Panc1 (cell line): ENCODE results near the gene CEP55. TPM values are rescaled to one million over a fixed set of nuclear protein-coding genes. Genes with fewer than 3 reads are reported as not detected.
A peak's percentile ranks its signal among the peaks of the same experiment; 100 is the strongest.

Experiments used
- ATAC-seq: fragments of 200-7000 bp; cut with Tn5 transposase; 2 replicates; pipeline ENCODE4 v1.9.1; 2020; ENCODE audit warnings: mild to moderate bottlenecking, moderate library complexity
- BruUV-seq: library from RNA; stranded (reverse); fragments of 400-500 nt; replicated peaks from 2 replicates; lab custom pipeline; 2021; lab: Mats Ljungman, UMichigan
- CTCF ChIA-PET: fragments of 300-600 bp; sonication (Branson Sonifier 250); formaldehyde crosslinking; loops from one replicate; lab custom pipeline; 2022; ENCODE audit warnings: antibody characterized with exemption; lab: Charles Lee
- POLR2A ChIA-PET: fragments of 300-600 bp; sonication (Branson Sonifier 250); formaldehyde crosslinking; loops from one replicate; lab custom pipeline; 2022; ENCODE audit warnings: antibody characterized with exemption; lab: Charles Lee
- DNase-seq: peaks from one replicate; pipeline ENCODE4 v3.0.0-alpha.2; 2010; ENCODE audit warnings: low read depth, low spot score
- H3K27ac ChIP-seq: 2 replicates; pipeline ENCODE4 v1.5.1; 2011; ENCODE audit warnings: mild to moderate bottlenecking, low read length, inconsistent platforms
- H3K27me3 ChIP-seq: fragments of 200-500 bp; sonication (Bioruptor generic); 2 replicates; pipeline ENCODE4 v1.6.0; 2014; ENCODE audit warnings: low read length, inconsistent platforms; ENCODE audit not compliant: control insufficient read depth, insufficient read depth
- H3K36me3 ChIP-seq: fragments of 200-500 bp; sonication (Bioruptor generic); 2 replicates; pipeline ENCODE4 v1.5.1; 2014; ENCODE audit warnings: inconsistent platforms, mild to moderate bottlenecking, low read length, moderate library complexity; ENCODE audit not compliant: control insufficient read depth, insufficient read depth
- H3K4me1 ChIP-seq: 2 replicates; pipeline ENCODE4 v1.5.1; 2011; ENCODE audit warnings: inconsistent platforms, mild to moderate bottlenecking, low read length, moderate library complexity; ENCODE audit not compliant: control insufficient read depth, insufficient read depth
- H3K4me3 ChIP-seq, 2 experiments: 2 replicates each; pipeline ENCODE4 v1.5.1; 2011 to 2012; ENCODE audit warnings: low read depth in 2 of 2, low read length in 2 of 2, mild to moderate bottlenecking in 2 of 2, inconsistent platforms in 1 of 2, moderate library complexity in 1 of 2
- H3K9me3 ChIP-seq: fragments of 200-500 bp; sonication (Bioruptor generic); 2 replicates; pipeline ENCODE4 v1.5.1; 2014; ENCODE audit warnings: low read depth, mild to moderate bottlenecking, inconsistent platforms, low read length, moderate library complexity; ENCODE audit not compliant: control insufficient read depth, insufficient read depth
- POLR2AphosphoS5 ChIP-seq: IDR thresholded peaks from 2 replicates; pipeline ENCODE4 v1.6.1; 2012; ENCODE audit warnings: mild to moderate bottlenecking, low read depth, low read length, moderate library complexity
- SIN3A ChIP-seq: IDR thresholded peaks from 2 replicates; pipeline ENCODE4 v1.6.1; 2012; ENCODE audit warnings: low read depth, mild to moderate bottlenecking, low read length, moderate library complexity, borderline replicate concordance; ENCODE audit not compliant: insufficient read depth
- TCF7L2 ChIP-seq: IDR thresholded peaks from 2 replicates; pipeline ENCODE4 v1.6.1; 2011; ENCODE audit warnings: mild to moderate bottlenecking, low read depth, low read length, inconsistent platforms
- in situ Hi-C: cut with HindIII; loops from 2 replicates; pipeline ENCODE4 v1.10.0; 2016; ENCODE audit warnings: low sequenced_read_pairs, low pct_unique_long_range_greater_than_20kb
- intact Hi-C: fragments of 100-400 bp; cut with micrococcal nuclease; formaldehyde crosslinking; loops from one replicate; pipeline ENCODE4 v1.10.0; 2022; ENCODE audit not compliant: unreplicated experiment
- total RNA-seq: library from RNA; stranded (reverse); gene quantifications from one replicate; pipeline ENCODE4 v1.2.1, GENCODE V29; 2021; ENCODE audit not compliant: unreplicated experiment
- TF ChIP-seq, protein P1 (sequence below): fragments of 450-650 bp; IDR thresholded peaks from 2 replicates; pipeline ENCODE4 v1.5.1; 2017; ENCODE audit warnings: mild to moderate bottlenecking
- TF ChIP-seq, protein P2 (sequence below), 2 experiments: IDR thresholded peaks; 2 replicates each; pipeline ENCODE4 v1.6.1; 2011 to 2012; ENCODE audit warnings: low read depth in 2 of 2, control low read depth in 1 of 2, low read length in 1 of 2, mild to moderate bottlenecking in 1 of 2, moderate library complexity in 1 of 2; ENCODE audit not compliant: insufficient read depth in 1 of 2

CEP55 gene
- total RNA-seq, 1 experiment from 2014 or later = 96.4 TPM

DNA sequence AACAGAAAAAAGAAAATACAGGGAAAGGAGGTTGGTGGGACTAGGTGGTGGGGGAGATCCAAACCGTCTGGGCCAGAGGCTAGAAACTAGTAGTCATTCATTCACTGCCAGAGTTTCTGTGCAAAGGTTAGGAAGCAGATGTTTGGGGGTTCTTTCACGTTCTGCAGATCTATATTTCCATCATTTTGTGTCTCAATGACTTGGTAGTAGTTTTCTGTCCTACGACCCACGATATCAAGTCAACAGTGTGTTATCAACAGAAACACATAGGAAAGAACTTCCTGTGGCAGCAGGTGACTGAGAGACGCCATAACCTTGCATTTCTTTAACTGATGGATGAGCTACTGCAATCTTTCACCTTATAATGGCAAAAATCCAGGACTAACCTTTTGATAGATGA, 1.8 kb downstream of the CEP55 start:
- TF ChIP-seq POLR2AphosphoS5 (peak; percentile 21; the same call in 1 of the 2 replicates), SIN3A (no peak), TCF7L2 (no peak)
- TF ChIP-seq, protein P1, sequence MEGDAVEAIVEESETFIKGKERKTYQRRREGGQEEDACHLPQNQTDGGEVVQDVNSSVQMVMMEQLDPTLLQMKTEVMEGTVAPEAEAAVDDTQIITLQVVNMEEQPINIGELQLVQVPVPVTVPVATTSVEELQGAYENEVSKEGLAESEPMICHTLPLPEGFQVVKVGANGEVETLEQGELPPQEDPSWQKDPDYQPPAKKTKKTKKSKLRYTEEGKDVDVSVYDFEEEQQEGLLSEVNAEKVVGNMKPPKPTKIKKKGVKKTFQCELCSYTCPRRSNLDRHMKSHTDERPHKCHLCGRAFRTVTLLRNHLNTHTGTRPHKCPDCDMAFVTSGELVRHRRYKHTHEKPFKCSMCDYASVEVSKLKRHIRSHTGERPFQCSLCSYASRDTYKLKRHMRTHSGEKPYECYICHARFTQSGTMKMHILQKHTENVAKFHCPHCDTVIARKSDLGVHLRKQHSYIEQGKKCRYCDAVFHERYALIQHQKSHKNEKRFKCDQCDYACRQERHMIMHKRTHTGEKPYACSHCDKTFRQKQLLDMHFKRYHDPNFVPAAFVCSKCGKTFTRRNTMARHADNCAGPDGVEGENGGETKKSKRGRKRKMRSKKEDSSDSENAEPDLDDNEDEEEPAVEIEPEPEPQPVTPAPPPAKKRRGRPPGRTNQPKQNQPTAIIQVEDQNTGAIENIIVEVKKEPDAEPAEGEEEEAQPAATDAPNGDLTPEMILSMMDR = no peak
- Histone ChIP-seq H3K27me3 (no peaks in the 10 kb centered on the region), H3K27ac (peak overlapping the region; percentile 91), H3K4me3 (peak overlapping the region; percentile 84 to 93), H3K4me1 (peaks cover 20% of the 10 kb centered on the region), H3K9me3 (no peaks in the 10 kb centered on the region), H3K36me3 (peaks cover 32% of the 10 kb centered on the region)
- ChIA-PET POLR2A (no interaction called here), CTCF (no interaction called here)
- BruUV-seq = TSS peak; percentile 77
- in situ Hi-C loops = no loop called here
- DNase-seq (no peak), ATAC-seq (no peak)
- intact Hi-C loops = no loop called here

DNA sequence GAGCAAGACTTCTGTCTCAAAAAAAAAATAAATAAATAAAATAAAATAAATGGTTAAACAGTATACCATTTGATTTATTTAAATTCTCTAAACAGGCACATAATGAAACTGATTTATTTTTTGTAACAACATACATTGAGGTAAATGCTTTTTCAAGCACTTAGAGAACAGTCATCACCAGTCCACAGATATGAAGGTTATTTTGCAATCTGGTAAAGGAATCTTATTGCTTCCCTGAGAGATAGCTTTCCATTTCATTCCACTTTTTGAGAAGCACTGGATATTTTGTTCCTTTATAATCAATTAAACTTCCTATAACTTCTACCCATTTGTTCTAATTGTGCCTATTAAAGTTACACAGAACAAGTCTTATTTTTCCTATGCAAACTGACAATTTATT, 5.2 kb downstream of the CEP55 start:
- no peak overlapping the region for H3K4me3 ChIP-seq
- intact Hi-C loops (no loop called here), in situ Hi-C loops (no loop called here)
- no peak for TF ChIP-seq POLR2AphosphoS5
- TF ChIP-seq, protein P2, sequence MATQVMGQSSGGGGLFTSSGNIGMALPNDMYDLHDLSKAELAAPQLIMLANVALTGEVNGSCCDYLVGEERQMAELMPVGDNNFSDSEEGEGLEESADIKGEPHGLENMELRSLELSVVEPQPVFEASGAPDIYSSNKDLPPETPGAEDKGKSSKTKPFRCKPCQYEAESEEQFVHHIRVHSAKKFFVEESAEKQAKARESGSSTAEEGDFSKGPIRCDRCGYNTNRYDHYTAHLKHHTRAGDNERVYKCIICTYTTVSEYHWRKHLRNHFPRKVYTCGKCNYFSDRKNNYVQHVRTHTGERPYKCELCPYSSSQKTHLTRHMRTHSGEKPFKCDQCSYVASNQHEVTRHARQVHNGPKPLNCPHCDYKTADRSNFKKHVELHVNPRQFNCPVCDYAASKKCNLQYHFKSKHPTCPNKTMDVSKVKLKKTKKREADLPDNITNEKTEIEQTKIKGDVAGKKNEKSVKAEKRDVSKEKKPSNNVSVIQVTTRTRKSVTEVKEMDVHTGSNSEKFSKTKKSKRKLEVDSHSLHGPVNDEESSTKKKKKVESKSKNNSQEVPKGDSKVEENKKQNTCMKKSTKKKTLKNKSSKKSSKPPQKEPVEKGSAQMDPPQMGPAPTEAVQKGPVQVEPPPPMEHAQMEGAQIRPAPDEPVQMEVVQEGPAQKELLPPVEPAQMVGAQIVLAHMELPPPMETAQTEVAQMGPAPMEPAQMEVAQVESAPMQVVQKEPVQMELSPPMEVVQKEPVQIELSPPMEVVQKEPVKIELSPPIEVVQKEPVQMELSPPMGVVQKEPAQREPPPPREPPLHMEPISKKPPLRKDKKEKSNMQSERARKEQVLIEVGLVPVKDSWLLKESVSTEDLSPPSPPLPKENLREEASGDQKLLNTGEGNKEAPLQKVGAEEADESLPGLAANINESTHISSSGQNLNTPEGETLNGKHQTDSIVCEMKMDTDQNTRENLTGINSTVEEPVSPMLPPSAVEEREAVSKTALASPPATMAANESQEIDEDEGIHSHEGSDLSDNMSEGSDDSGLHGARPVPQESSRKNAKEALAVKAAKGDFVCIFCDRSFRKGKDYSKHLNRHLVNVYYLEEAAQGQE (IDR thresholded peaks at IDR 0.05; ENCODE audit: insufficient read depth in 1 of 2, low read depth in 2 of 2, low read length in 1 of 2) = no peak
- TF ChIP-seq, protein P1 = no peak
- no peak for TF ChIP-seq TCF7L2
- no peak for TF ChIP-seq SIN3A
- H3K27ac ChIP-seq = no peak overlapping the region
- H3K4me1 ChIP-seq = peaks cover 12% of the 10 kb centered on the region; the same call in 1 of the 2 replicates
- no peaks in the 10 kb centered on the region for H3K27me3 ChIP-seq
- H3K9me3 ChIP-seq = no peaks in the 10 kb centered on the region
- peaks cover 51% of the 10 kb centered on the region for H3K36me3 ChIP-seq
- no peak for DNase-seq
- no TSS peak for BruUV-seq
- ChIA-PET CTCF (no interaction called here), POLR2A (no interaction called here)
- ATAC-seq = no peak
